ENCODE measurements around the gene YTHDF1.
"Not testable (repeated sequence)": the region's sequence is repeated elsewhere in the genome, so short reads cannot be mapped to it uniquely, and the experiment has no call there.

Gene YTHDF1

DNA sequence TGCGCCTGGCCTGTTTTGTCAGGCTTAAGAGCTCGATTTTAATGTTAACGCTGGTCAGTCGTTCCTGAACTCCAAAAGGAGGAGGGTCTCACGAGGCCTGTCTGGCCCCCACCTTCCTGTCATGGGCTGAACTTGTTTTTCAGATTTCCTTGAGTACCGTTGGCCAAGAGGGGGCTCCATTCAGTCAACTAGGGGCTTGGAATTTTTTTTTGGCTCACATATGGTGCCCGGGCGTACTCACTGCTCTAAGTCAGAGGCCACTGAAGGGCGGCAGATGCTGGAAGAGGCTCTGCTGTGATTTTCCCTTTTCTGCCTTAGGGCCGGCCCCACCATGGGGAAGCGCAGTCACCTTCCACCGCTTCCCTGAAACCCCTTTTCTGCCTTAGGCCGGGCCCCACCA lies 12.9 kb upstream of the YTHDF1 start:
- in situ Hi-C loops (cut with MboI; ENCODE audit: low sequenced_read_pairs) = no loop called here

DNA sequence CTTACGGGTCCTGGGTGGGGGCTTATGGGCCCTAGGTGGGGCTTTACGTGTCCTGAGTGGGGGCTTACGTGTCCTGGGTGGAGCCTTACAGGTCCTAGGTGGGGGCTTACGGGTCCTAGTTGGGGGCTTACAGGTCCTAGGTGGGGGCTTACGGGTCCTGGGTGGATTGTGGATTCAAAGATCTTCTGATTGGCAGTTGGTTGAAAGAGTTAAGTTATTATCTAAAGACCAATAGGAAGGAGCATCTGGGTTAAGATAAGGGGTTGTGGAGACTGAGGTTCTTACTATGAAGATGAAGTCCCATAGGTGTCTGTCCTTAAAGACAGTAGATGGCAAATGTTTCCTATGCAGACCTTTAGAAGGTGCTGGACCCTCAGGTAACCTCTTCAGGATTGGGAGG lies 11.3 kb upstream of the YTHDF1 start:
- in situ Hi-C loops (cut with MboI; ENCODE audit: low sequenced_read_pairs) = no loop called here

DNA sequence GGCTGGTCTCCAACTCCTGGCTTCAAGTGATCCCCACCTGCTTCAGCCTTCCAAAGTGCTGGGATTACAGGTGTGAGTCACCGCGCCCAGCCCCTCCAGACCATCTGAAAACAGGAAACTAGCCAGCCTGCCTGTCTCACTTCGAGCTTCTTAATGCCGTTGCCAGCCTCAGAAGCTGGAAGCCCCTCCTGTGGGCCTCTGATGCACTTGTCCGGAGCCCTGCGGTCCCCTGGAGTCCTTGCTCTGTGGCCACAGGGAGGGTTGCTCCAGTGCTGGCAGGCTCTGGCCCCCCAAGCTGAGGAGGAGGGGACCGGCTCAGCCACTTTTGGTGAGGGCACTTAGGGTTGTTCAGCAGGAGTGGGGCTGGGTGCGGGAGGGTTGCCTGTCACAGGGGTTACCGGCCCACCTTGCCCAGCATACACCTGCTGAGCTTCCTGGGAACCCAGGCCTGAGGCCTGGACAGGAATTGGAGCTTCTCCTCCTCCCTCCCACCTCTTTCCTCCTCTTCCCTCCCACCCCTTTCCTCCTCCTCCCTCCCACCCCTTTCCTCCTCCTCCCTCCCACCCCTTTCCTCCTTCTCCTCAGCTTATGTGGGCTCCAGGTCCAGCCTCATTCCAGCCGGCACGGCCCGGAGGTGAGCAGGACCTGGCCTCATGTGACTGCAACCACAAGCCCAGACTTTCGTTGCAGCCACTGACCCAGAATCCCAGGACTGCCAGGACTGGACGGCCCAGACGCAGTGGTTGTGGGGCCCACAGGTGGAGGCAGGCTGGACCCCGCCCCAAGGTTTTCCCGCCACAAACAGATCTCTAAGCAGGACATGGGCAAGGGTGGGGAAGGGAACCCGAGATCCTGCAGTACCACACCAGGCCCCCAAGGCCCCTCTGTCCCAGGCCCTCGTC lies 10.4 kb upstream of the YTHDF1 start:
- in situ Hi-C loops (cut with MboI; ENCODE audit: low sequenced_read_pairs) = no loop called here

DNA sequence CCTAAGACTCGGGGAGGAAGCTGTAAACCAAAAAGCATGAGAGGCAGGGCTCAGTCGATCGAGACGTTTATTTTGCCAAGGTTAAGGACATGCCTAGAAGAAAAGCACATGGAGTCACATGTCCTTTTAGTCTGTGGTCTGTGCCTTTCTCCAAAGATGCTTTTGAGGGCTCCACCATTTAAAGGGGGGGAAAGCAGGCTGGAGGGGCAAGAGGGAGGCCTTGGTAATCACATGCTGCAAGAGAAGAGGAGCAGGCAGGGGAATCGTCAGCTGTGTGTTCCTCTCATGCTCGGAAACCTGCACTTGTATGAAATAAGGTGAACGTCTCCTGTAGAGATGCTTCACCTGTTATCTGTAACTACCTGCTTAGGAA lies 9.1 kb upstream of the YTHDF1 start:
- in situ Hi-C loops (cut with MboI; ENCODE audit: low sequenced_read_pairs) = no loop called here

DNA sequence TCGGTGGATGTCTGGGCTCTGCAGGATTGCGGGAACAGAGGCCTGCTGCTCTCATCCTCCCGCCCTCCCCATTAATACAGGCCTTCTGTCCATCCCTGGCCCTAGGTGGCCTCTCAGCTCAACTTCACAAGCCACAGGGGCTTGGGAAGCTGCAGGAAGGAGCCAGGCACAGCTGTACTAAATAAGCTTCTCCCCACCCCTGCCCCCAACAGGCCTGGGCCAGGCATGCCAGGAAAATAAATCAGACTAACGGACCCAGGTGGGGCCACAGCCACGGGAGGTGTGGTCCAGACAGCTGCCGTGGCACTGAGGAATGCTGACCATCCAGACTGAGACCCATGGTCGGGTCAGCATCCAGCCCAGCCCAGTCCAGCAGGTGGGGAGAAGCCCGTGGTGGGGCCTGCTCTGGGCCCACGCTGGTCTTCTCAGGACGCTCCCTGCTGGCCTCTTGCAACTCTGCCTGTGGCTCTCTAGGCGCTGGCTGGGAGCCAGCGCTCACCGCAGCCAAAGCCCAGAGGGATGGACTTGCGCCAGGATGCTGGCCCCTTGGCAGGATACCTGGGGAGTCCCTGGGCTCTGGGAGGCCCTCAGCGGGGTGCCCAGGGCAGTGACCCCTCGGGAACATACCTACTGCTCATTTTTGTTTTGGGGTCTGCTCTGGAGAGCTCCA lies 8.6 kb upstream of the YTHDF1 start:
- in situ Hi-C loops (cut with MboI; ENCODE audit: low sequenced_read_pairs) = no loop called here

DNA sequence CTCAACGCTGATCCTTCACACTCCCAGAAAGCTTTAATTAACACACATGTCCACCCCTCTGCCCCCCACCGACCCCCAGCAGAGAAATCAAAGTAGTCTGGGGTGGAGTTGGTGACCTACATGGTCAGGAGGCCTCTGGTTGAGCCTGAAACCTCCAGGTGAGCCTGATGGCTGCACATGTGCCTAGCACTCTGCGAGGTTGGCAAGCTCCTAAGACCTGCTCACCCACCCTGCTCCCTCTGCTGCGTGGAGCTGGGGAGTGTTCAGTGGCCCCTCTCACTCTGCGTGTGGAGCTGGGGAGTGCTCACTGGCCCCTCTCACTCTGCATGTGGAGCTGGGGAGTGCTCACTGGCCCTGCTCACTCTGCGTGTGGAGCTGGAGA lies 7.9 kb upstream of the YTHDF1 start:
- in situ Hi-C loops (cut with MboI; ENCODE audit: low sequenced_read_pairs) = no loop called here

DNA sequence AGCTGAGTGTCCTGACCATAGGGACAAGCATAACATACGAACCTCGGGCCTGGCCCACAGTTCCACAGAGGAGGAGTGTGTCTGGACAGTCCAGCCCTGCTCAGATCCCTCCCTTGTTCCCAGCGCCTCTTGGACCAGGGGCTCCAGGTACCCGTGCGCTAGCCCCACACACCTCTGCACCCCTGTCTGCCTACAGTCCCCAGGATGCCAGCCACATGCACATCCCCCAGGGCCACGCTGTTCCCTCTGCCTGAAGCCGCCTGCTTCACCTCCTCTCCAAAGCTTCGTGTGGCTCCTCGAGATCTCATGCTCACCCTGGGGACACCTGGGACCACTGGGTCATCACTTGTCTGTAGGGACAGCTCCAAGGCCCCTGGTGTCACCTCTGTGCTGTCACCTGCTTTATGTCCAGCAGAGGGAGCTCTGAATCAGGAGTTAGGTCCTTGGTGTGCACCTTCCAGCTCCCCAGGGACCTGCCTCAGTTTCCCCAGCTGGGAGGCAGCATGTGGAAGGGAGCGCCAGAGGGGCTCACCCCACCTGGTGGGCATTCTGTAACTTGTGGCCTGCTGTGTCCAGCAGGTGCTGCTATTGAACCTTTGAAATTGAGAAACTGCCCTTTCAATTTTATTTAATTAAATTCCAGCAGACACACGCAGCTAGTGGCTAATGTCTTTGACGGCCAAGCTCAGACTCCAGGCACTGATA lies 7.3 kb upstream of the YTHDF1 start:
- in situ Hi-C loops (cut with MboI; ENCODE audit: low sequenced_read_pairs) = no loop called here

DNA sequence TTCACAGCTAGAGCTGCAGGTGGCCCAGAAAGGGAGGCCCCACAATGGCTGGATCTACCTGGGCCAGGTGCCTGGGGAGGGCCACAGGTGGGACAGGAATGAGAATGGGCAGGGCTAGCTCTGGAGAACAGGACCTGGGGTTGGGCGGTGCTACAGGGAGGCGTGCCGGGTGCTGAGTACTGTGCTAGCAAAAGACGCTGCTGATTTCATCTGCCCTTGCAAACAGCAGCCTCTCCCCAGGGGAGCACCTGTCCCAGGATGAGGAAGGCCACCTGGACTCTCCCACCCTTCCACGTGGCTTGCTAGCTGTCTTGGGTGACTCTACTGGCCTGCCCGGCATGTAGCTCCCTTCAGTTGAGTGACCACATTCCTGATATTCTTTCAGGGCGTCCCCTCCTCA lies 6.6 kb upstream of the YTHDF1 start:
- in situ Hi-C loops (cut with MboI; ENCODE audit: low sequenced_read_pairs) = no loop called here

DNA sequence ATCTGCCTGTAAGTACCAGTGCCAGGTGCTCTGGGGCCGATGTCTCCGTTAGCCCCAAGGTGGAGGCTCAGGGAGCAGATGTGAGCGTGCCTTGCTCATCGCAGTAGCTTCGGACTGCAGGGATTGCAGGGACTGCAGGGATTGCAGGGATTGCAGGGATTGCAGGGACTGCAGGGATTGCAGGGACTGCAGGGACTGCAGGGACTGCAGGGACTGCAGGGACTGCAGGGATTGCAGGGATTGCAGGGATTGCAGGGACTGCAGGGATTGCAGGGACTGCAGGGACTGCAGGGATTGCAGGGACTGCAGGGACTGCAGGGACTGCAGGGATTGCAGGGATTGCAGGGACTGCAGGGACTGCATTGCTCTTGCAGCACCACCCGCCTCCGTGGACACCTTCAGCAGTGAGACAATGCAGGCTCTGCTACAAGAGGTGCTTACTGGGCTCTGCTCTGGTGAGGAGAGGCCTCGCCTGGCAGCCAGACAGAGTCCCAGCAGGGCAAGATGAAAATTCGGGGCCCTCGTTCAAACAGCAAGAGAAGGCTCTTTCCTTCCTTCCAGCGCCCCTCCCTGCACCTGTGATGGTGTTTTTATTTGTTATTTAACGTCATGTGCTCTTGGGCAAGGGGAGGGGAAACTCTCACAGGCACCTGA lies 5.6 kb upstream of the YTHDF1 start:
- in situ Hi-C loops (cut with MboI; ENCODE audit: low sequenced_read_pairs) = not testable (repeated sequence)

DNA sequence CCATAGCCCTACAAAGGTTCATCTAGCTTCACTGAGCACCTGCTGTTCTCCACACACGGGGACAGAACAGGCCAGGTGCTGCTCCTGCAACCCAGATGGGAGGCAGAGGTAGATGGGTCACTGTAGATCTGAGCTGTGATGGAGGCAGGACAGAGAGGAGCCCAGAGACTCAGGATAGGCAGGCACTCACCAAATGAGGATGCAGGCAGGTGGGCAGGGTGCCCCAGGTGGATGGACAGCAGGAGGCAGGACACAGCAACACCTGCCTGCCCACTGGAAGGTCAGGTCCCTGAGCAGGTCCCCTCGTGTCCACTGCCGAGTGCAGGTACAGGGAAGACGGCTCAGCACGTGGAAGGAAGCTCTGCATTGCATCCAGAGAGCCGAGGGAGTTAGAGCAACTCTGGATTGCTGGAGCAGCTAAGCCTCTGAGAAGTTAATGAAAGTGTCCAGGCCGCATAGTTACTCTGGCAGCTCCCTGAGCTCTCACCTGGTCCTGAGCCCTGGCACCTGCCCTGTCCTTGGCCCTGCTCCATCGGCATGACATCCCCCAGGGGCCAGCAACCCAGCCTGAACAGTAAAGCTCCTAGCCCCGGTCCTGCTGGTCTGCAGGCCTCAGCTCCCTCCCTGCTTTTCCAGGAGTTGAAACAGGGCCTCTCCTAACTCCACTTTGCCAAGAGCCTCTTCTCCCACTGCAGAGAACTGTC lies 4.9 kb upstream of the YTHDF1 start:
- in situ Hi-C loops (cut with MboI; ENCODE audit: low sequenced_read_pairs) = no loop called here

DNA sequence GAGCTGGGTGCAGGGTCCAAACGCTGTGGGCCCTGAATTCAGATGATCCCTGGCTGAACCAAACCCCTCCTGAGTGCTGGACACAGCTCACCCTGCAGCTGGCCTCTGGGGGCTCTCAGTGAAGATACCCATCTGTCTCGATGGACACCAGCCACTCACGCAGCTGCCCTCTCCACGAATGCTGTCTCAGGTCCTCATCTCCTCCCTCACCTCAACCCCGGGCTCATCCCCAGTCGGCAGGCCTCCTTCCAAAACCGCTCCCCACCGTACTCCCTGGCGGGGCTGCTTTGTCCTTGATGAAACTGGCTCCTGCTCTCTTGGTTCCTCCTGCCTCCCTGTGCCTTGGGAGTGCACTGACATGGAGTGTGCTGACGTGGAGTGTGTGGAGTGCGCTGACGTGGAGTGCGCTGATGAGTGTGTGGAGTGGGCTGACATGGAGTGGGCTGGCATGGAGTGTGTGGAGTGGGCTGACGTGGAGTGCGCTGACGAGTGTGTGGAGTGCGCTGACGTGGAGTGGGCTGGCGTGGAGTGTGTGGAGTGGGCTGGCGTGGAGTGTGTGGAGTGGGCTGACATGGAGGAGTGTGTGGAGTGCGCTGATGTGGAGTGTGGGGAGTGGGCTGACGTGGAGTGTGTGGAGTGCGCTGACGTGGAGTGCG lies 4.1 kb upstream of the YTHDF1 start:
- in situ Hi-C loops (cut with MboI; ENCODE audit: low sequenced_read_pairs) = no loop called here

DNA sequence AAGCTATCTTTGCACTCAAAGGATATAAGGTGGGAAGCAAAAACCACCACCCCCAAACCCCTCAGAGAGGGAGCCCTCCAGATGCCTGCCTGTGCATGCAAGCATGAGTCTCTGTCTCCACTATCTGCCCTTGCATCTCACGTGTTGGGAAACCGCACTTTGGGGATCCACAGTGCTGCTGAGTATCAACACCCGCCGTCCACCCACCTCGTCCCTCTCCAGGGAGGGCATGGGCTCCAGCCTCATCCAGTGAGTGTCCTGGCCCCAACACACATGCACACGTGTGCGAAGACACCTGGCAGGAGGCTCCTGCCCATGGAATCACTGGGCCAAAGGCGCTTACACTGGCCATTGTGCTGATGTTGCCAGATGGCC lies 3.5 kb upstream of the YTHDF1 start:
- in situ Hi-C loops (cut with MboI; ENCODE audit: low sequenced_read_pairs) = no loop called here

DNA sequence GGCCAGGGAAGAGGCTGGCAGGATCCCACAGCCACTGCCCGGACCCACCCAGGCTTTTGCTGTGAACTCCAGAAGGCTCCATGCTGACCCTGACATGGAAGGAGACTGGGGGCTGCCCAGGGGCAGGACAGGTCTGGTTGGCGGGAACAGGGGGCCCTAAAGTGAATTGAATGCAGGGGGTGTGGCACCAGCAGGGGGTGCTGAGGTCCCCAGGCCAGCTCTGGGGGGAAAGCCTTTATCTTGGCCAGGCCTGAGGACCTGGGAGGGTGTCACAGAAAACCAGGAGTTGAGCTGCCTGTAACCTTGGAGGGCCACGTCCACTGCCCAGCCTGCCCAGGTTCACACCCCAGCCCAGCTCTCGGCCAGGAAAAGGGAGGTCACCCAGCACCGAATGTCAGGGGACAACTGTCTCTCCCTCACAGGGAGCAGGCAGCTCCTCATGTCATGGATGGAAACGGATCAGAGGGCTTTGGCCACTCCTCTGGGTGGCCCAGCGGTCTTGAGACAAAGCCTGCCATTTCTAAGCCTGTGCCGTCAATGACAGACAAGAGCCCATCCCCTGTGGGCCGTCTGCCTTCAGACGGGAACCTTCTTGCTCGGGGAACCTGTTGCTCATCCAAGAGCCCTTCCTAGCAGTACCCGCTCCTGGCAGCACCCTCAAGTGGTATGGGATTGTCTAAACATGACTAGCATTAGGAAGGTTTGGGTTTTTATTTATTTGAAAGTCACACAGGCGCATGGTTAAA lies 2.9 kb upstream of the YTHDF1 start:
- in situ Hi-C loops (cut with MboI; ENCODE audit: low sequenced_read_pairs) = no loop called here

DNA sequence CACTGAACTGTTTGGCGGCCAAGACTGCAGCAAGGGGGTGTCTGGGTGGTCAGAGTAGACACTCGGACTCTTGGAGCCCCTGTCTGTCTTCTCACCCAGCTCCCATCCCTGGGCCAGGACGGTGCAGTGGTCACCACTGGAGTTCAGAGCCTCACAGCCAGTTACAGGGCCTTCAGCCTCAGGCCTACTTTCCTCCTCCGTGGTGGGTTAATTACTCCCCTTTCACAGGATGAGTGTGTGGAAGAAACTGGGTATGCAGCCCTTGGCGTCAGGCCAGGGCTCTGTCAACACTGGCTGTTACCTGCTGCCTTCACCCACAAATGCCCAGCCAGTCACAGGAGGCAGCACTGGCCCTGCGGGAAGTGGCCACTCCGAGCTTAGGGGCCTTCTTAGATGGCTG lies 1.8 kb upstream of the YTHDF1 start:
- in situ Hi-C loops (cut with MboI; ENCODE audit: low sequenced_read_pairs) = no loop called here

DNA sequence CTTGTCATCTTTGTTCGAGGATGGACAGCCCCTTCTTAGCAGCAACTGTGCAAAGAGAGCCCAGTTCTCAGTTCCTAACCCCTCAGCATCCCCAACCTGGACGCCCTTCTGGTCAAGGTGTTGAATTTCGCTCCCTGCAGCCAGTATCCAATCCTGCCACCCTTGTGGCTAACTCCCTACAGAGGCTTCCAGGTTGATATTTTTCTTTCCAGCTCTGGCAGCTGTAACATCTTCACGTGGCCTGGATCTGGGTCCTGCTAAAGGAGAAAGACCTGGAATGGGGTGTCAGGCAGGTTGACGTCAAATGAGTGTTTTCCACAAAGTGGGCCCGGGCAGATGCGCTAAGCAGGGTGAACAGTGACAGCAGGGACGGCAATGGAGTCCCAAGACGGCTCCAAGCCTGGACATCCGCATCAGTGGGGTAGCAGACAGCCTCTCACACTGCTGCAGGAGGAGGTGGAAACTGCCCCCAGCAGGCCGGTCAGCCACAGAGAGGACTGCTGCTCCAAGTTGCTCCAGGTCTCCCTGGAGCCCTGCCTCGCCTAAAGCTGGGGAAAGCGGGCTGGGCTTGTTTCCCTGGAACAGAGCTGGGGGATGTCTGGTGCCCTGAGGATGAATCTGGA lies 1.0 kb upstream of the YTHDF1 start:
- in situ Hi-C loops (cut with MboI; ENCODE audit: low sequenced_read_pairs) = no loop called here

DNA sequence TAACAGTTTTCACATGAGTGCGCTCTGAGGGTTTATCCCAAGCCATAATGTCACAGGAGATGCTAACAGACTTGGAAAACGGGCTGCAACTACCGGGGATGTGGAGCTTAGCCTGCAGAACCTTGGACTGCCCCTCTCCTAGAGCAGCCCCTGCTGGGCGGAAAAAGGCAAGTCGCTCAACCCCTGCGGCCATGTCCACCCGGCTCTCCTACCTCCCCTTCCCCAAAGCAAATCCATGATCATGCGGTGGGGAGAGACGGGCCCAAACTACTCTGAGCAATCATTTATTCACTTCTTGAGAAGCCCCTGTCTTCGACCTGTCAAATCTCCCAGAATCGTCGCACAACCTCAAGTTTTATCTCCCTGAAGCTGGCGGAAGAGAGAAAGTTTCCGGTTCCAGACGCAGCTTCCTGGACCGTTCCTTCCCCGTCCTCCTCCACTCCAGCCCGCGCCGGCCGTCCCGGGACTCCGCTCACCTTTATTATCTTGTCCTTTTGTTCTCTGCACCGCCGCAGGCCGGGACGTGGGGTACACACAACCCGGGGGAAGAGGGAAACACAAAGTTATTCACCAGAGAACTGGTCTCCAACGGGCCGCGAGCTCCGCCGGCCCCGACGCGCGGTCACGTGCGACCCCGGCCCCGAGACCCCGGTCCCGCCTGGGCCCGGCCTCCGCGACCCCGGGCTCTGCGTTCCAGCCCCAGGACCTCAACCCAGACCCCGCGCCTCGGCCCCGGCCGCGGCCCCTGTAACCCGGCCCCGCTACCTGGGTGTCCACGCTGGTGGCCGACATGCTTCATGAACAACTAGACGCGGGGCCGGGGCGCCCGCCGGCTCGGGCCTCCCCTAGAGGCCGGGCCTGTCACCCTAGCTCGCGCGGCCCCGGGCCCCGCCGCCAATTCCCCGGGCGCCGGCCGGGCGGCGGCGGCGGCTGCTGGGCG lies 560 bp downstream of the YTHDF1 start:
- in situ Hi-C loops (cut with MboI; ENCODE audit: low sequenced_read_pairs) = no loop called here

DNA sequence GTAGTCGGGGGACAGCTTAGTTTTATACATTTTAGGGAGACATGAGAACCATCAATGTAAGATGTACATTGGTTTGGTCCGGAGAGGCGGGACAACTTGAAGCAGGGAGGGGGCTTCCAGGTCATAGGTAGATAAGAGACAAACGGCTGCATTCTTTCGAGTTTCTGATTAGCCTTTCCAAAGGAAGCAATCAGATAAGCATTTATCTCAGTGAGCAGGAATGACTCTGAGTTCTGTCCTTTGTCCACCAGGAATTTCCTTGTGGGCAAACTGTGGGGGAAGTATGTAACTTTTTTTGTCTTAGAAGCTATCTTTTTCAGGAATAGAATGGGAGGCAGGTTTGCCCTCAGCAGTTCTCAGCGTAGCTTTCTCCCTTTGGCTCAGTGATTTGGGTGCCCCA lies 1.4 kb downstream of the YTHDF1 start:
- in situ Hi-C loops (cut with MboI; ENCODE audit: low sequenced_read_pairs) = no loop called here

DNA sequence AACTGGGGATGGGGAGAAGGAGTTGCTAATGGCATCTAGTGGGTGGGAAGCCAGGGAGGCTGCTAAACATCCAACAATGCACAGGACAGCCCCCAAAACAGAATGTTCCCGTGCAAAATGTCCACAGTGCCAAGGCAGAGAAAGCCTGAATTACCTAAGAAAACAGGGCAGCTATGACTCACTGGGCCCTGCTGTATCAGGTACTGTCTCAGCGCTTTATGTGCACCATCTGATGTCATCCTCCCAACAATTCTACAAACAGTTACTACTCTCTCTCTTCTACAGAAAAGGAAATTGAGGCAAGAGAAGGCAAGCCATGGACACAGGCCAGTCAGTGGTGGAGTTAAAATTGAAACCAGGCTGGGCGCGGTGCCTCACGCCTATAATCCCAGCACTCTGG lies 3.1 kb downstream of the YTHDF1 start:
- in situ Hi-C loops (cut with MboI; ENCODE audit: low sequenced_read_pairs) = no loop called here
